Endodermal cell (in vitro differentiated cells): Measurements from ENCODE around the gene SUPT5H. TPM values are rescaled to one million over a fixed set of nuclear protein-coding genes. Genes with fewer than 3 reads are reported as not detected.

Experiments used
- DNase-seq: peaks from one replicate; pipeline ENCODE4 v3.0.0-alpha.2; 2017
- H3K27ac ChIP-seq: 2 replicates; pipeline ENCODE4 v1.5.1; 2013; ENCODE audit warnings: mild to moderate bottlenecking, low read depth, low read length, moderate library complexity
- H3K27me3 ChIP-seq: 2 replicates; pipeline ENCODE4 v1.6.1; 2013; ENCODE audit warnings: mild to moderate bottlenecking, low read length, moderate library complexity; ENCODE audit not compliant: insufficient read depth, control insufficient read depth, poor library complexity, severe bottlenecking
- H3K36me3 ChIP-seq: 2 replicates; pipeline ENCODE4 v1.7.0; 2013; ENCODE audit warnings: mild to moderate bottlenecking, low read length, moderate library complexity; ENCODE audit not compliant: control insufficient read depth, insufficient read depth
- H3K4me1 ChIP-seq: one replicate; pipeline ENCODE4 v1.7.0; 2013; ENCODE audit warnings: low read length; ENCODE audit not compliant: control insufficient read depth, insufficient read depth
- H3K4me3 ChIP-seq: 2 replicates; pipeline ENCODE4 v1.5.1; 2013; ENCODE audit warnings: mild to moderate bottlenecking, low read length, moderate library complexity
- H3K9ac ChIP-seq: 2 replicates; pipeline ENCODE4 v1.6.1; 2013; ENCODE audit warnings: mild to moderate bottlenecking, low read length, moderate library complexity; ENCODE audit not compliant: poor library complexity, severe bottlenecking; ENCODE audit errors: extremely low read depth
- H3K9me3 ChIP-seq: 2 replicates; pipeline ENCODE4 v1.6.1; 2013; ENCODE audit warnings: mild to moderate bottlenecking, low read length, moderate library complexity; ENCODE audit not compliant: control insufficient read depth
- H3K27ac Mint-ChIP-seq: 2 replicates; pipeline ENCODE4 v1.8.0; 2020; ENCODE audit warnings: mixed read lengths
- H3K27me3 Mint-ChIP-seq: 2 replicates; pipeline ENCODE4 v1.8.0; 2021; ENCODE audit warnings: mild to moderate bottlenecking, mixed read lengths; ENCODE audit not compliant: insufficient read depth
- H3K36me3 Mint-ChIP-seq: 2 replicates; pipeline ENCODE4 v1.8.0; 2020; ENCODE audit warnings: low read depth, mixed read lengths
- H3K4me1 Mint-ChIP-seq: 2 replicates; pipeline ENCODE4 v1.8.0; 2020; ENCODE audit warnings: mixed read lengths
- H3K4me3 Mint-ChIP-seq: 2 replicates; pipeline ENCODE4 v1.8.0; 2020; ENCODE audit warnings: mild to moderate bottlenecking, moderate library complexity, mixed read lengths
- H3K9me3 Mint-ChIP-seq: 2 replicates; pipeline ENCODE4 v1.8.0; 2020; ENCODE audit warnings: mild to moderate bottlenecking, mixed read lengths
- WGBS, 2 experiments: methylation state at CpG; one replicate each; pipeline versions ENCODE4 v1.1.5 to v1.1.7; 2013; ENCODE audit warnings: missing lambda C conversion rate in 2 of 2, mixed read lengths in 1 of 2; ENCODE audit not compliant: insufficient coverage in 1 of 2, insufficient read length in 1 of 2; 5-methylcytosine and 5-hydroxymethylcytosine counted together
- total RNA-seq, 2 donors: library from RNA; stranded (reverse); fragmentation: NEBNext Ultra II Directional in 1 of 2; extraction: Animal tissue kit (Norgen Biotek cat#: 25700) in 1 of 2; gene quantifications; 2 replicates in 1 of 2; 3 replicates in 1 of 2; pipeline ENCODE4 v1.2.1, GENCODE V29; 2021
- TF ChIP-seq, protein P1 (sequence below): fragments of 200-600 bp; sonication (generic); conservative IDR thresholded peaks from 2 replicates; pipeline ENCODE4 v1.5.0; 2021; ENCODE audit warnings: antibody characterized with exemption, mild to moderate bottlenecking

Gene SUPT5H
- total RNA-seq, 2 donors from 2014 or later = 130 to 139 TPM

DNA sequence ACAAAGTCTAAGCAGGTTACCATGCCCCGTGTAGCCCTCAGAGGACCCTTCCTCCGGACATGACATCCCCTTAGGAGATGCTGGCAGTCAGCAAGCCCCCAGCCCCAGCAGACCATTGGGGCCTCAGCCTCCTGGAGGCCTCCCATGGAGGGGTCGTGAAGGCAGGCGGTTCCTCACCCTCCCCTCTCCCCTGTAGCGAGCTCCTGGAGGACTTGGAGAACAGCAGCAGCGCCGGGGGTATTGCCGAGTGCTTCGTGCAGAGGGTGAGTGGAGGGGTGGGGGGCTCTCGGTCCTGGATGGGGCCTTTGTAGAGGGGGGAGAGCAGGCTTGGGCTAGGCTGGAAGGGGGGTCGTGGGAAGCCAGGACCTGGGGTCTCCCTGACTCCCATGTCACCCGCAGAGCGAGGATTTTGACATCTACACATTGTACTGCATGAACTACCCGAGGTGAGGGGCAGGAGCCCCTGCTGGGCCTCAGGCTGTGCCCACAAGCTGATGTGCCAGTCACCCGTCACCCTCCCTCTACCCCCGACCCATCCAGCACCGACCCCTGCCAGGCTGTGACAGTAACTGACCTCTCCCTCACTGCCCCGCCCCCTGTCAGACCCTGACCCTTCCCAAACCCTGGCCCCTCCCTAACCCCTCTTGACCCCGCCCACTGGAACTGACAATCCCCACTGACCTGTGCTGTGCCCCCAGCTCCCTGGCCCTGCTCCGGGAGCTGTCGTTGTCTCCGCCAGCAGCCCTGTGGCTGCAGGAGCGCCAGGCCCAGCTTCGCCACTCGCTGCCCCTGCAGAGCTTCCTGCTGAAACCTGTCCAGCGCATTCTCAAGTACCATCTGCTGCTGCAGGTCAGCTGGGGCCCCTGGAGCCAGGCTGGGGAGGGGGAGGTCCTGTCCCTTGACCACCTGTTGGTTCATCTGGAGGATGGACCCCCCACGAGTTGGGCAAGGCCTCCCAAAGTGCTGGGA is 28.9 kb upstream of the SUPT5H start:
- H3K4me3 ChIP-seq = peak overlapping the region; percentile 98
- H3K36me3 Mint-ChIP-seq = peaks cover 54% of the 10 kb centered on the region

DNA sequence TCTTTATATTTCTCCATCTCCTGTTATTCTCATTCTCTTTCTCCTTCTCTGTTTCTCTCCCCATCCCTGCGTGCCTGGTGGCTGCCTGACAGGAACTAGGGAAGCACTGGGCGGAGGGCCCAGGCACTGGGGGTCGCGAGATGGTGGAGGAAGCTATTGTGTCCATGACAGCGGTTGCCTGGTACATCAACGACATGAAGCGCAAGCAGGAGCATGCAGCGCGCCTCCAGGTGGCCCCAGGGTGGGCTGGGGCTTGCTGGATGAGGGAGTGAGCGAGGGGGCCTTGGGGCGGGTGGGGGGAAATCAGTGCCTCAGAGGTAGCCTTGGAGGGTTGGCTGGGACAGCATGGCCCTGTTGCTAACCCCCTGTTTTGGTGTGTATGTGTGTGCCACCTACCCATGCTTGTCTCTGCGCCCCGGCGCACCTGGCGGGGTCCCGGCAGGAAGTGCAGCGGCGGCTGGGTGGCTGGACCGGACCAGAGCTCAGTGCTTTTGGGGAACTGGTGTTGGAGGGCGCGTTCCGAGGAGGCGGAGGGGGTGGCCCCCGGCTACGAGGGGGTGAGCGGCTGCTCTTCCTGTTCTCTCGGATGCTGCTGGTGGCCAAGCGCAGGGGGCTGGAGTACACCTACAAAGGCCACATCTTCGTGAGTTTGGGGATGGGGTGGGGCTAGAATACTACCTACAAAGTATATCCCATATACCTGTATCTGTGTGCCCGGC is 27.8 kb upstream of the SUPT5H start:
- Histone ChIP-seq H3K9ac (no peak overlapping the region), H3K27me3 (no peaks in the 10 kb centered on the region), H3K36me3 (peaks cover 66% of the 10 kb centered on the region), H3K9me3 (no peaks in the 10 kb centered on the region), H3K4me3 (no peak overlapping the region), H3K27ac (no peak overlapping the region), H3K4me1 (peaks cover 6% of the 10 kb centered on the region)
- Mint-ChIP-seq H3K36me3 (peaks cover 62% of the 10 kb centered on the region), H3K27ac (no peak overlapping the region), H3K9me3 (no peaks in the 10 kb centered on the region), H3K4me1 (peaks cover 13% of the 10 kb centered on the region), H3K4me3 (no peak overlapping the region), H3K27me3 (no peaks in the 10 kb centered on the region)
- no peak for DNase-seq
- WGBS, 2 experiments = 97 to 100% methylated on average over 4 to 29 of the region's 30 CpGs
- TF ChIP-seq, protein P1, sequence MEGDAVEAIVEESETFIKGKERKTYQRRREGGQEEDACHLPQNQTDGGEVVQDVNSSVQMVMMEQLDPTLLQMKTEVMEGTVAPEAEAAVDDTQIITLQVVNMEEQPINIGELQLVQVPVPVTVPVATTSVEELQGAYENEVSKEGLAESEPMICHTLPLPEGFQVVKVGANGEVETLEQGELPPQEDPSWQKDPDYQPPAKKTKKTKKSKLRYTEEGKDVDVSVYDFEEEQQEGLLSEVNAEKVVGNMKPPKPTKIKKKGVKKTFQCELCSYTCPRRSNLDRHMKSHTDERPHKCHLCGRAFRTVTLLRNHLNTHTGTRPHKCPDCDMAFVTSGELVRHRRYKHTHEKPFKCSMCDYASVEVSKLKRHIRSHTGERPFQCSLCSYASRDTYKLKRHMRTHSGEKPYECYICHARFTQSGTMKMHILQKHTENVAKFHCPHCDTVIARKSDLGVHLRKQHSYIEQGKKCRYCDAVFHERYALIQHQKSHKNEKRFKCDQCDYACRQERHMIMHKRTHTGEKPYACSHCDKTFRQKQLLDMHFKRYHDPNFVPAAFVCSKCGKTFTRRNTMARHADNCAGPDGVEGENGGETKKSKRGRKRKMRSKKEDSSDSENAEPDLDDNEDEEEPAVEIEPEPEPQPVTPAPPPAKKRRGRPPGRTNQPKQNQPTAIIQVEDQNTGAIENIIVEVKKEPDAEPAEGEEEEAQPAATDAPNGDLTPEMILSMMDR = no peak

More for the DNA sequence above, 28.9 kb upstream of the SUPT5H start:
- WGBS, 2 experiments = 92 to 94% methylated on average over 13 to 27 of the region's 27 CpGs
- Mint-ChIP-seq H3K4me1 (peaks cover 16% of the 10 kb centered on the region), H3K27ac (no peak overlapping the region), H3K27me3 (no peaks in the 10 kb centered on the region), H3K4me3 (no peak overlapping the region), H3K9me3 (no peaks in the 10 kb centered on the region)
- no peak overlapping the region for H3K27ac ChIP-seq
- H3K36me3 ChIP-seq = peaks cover 57% of the 10 kb centered on the region
- H3K9ac ChIP-seq = no peak overlapping the region
- H3K9me3 ChIP-seq = no peaks in the 10 kb centered on the region
- TF ChIP-seq, protein P1 = no peak
- peaks cover 6% of the 10 kb centered on the region for H3K4me1 ChIP-seq
- H3K27me3 ChIP-seq = no peaks in the 10 kb centered on the region
- DNase-seq = no peak

DNA sequence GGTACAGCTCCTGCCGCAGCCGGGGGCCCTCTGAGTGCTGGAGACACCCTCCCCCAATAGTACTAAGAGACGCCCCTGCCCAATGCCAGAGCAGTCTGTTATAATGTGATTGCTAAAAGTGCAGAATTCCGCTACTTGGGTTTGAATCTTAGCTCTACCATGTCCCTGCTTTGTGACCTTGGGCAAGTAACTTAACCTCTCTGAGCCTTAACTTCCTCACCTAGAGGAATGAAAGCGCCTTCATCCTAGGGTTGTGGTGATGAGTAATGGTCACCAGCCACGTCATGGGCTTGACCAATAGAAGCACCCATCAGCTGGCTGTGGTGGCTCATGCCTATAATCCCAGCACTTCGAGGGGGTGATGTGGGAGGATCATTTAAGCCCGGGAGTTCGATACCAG is 26.4 kb upstream of the SUPT5H start:
- TF ChIP-seq, protein P1 = no peak
- Histone ChIP-seq H3K4me3 (no peak overlapping the region), H3K27ac (no peak overlapping the region), H3K9ac (no peak overlapping the region), H3K4me1 (peaks cover 6% of the 10 kb centered on the region), H3K9me3 (no peaks in the 10 kb centered on the region), H3K27me3 (no peaks in the 10 kb centered on the region), H3K36me3 (peaks cover 79% of the 10 kb centered on the region)
- H3K36me3 Mint-ChIP-seq = peaks cover 67% of the 10 kb centered on the region
- WGBS, 2 experiments = 85 to 90% methylated on average over 6 to 9 of the region's 9 CpGs
- H3K27me3 Mint-ChIP-seq = no peaks in the 10 kb centered on the region
- no peak overlapping the region for H3K27ac Mint-ChIP-seq
- H3K4me1 Mint-ChIP-seq = peaks cover 12% of the 10 kb centered on the region
- H3K4me3 Mint-ChIP-seq = no peak overlapping the region
- no peak for DNase-seq
- no peaks in the 10 kb centered on the region for H3K9me3 Mint-ChIP-seq
